ENCODE results near the gene ZNF236.

ZNF236 gene

DNA sequence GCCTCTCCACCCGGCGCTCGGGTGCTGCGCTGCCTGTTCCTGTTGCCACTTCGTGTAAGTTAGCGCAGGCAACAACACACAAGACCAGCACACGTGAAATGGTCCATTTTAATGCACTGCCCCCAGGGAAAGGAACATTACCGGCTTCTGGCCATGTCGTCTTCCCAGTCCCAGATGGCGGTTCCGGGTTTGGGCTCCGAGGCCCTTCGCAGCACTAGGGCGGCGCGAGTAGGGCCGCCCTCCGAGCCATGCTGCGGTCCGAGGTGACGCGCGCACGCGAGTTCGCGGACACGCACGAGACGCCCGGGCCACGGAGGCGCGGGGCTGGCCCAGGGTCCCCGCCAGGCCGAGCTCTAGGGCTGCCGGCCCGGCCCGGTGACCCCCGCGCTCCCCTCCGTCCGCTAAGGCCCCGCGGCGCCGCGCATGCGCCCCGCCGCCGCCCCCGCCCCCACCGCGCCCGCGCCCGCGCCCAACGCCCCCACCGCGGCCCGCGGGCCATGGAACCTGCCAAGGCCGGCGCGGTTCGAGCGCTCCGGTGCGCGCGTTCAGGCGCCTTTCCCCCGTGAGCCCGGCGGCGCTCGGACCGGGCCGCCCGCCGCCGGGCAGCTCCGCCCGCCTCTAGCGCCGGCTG lies 367 bp upstream of the ZNF236 start:
- peak; percentile 62 for DNase-seq

DNA sequence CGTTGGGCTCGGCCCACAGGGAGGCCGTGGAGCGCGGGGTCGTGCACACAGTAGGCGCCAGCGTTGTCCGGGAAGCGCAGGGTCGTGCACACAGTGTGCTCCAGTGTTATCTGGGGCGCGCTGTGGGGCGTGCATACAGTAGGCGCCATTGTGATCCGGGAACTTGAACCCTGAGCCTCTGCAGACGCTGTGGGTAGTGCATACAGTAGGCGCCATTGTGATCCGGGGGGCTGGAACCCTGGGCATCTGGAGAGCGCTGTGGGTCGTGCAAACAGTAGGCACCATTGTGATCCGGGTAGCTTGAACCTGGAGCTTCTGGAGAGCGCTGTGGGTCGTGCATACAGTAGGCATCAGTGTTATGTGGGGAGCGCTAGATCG lies 793 bp downstream of the ZNF236 start:
- DNase-seq, result no peak

DNA sequence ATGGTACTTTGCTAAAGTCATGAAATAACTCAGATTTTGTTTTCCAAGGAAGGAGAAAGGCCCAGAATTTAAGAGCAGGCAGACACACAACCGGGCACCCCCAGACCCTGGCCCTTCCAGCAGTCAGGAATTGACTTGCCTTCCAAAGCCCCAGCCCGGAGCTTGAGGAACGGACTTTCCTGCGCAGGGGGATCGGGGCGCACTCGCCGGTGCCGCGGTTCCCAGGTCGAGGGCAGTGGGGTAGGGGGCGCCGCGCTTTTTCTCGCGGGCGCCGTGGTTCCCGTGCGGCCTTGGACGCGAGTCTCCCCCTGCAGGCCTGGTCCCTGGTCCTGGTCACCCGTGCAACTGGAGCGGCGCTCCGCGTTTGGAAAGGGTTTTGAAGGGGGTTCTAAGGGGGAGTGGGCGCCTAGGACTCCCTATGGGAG lies 1.2 kb downstream of the ZNF236 start:
- DNase-seq, result no peak

DNA sequence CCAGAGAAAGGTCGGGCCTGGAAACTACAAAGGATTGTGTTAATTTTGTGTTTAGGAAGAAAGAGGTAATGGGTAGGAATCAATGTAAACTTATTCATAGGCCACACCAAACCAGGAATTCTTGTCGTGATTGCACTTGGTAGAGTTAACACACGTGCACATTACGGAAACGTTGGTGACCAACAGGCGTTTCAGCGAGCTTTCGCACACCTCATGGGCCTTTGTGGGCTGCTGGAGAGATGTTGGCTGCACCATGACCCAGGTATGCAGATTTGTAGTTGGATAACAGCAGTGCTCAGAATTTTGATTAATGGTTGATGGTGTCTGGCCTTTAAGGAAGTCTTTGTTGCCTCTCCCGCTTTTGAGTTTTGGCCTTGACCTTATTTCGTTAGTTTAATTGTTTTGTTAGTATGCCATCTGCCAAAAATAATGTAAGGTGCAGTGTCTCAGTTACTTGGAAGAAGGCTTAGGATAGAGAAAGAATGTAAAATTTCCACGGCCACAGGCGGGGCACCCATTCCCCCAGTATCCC lies 1.9 kb downstream of the ZNF236 start:
- DNase-seq, result no peak

DNA sequence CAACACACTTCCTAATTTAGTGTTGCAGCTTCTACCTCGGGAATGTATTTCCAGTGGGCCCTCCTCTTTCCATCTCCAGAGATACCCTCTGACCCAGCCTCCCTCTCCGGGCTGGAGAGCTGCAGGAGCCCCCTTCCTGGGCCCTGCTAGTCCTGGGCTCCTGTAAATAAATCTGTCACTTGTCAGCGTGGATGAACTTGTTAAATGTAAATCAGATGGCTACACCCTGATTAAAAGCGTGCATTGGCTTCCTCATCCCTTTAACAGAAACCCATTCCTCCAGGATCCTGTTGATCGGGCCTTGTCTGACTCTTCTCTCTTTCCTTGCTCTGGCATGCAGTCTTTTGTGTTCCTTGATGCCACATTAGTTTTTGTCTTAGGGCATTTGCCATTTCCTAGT lies 2.4 kb downstream of the ZNF236 start:
- DNase-seq, result no peak

DNA sequence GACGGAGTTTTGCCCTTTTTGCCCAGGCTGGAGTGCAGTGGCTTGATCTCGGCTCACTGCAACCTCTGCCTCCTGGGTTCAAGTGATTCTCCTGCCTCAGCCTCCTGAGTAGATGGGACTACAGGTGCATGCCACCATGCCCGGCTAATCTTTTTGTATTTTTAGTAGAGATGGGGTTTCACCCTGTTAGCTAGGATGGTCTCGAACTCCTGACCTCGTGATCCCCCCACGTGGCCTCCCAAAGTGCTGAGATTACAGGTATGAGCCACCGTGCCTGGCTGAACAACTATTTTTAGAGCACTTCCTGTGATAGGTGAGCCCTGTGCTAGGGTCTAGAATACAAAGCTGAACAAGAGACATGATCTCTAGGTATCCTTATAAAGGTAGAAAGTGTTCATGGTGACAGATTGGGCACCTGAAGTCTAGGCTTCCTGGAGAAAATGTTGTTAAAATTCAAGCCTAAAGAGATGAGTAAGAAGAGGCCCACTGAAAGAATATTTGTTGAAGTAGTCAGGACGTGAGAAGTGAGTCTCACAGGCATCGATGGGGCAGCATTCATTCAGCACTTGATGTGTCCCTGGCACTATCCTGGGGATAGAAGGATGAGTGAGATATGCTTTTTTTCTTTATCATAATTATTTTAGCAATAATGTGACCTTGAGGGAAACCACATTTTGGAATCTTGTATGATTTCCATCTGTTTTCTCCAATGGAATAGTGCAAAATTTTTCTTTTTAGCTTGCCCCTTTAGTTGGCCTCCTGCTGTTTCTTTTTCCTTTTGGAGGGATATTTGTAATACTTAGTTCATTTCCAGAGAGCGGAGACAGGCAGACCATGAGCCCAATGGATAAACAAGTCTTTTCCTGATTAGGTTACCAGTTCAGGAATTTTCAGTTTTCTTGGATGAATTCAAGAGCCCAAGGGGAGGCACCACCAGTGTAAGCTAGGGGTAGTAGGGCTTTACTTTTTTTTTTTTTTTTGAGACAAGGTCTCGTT lies 5.1 kb downstream of the ZNF236 start:
- no peak for DNase-seq

DNA sequence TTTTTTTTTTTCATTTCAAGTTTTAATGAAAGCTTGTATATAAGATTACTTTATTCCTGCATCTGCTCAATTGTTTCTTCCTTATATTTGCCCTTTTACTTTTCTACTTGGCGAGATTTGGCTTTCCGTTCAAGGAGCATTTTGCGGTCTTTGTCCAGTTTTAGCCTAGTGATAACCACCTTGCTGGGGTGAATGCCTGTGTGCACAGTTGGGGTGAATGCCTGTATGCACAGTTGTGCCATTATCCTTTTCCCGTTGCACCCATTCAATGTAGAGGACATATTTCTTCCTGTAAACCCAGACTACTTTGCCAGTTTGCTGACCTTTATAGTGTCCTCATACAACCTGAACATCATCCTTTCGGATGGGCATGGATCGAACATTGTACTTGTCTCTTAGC lies 12.0 kb downstream of the ZNF236 start:
- no peak for DNase-seq

DNA sequence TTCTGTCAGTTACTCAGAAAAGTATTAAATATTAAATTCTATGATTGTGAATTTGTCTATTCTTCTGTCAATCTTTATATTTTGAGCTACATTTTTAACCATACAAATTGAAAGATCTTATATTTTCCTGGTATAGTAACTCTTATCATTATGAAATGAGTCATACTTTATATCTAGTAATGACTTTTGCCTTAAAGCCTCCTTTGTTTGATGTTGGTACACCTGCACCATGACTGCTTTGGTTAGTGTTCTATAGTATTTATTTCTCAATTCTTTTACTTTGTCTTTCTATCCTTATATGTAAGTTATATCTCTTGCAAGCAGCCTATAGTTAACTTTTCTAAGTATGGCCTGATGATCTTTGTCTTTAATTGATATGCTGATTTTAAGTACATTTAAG lies 13.0 kb downstream of the ZNF236 start:
- no peak for DNase-seq

DNA sequence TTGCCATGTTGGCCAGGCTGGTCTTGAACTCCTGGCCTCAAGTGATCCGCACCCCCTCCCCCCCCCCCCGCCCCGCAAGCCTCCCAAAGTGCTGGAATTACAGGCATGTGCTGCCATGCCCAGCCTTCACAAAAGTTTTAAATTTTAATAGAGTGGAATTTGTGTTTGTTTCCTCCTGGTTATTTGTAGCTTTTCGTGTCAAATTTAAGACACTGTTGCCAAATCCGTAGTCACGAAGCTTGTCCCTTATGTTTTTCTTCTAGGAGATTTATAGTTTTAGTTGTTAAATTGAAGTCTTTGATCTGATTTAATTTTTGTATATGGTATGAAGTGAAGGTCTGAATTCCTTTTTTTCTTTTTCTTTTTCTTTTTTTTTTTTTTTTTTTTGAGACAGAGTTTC lies 14.7 kb downstream of the ZNF236 start:
- no peak for DNase-seq

DNA sequence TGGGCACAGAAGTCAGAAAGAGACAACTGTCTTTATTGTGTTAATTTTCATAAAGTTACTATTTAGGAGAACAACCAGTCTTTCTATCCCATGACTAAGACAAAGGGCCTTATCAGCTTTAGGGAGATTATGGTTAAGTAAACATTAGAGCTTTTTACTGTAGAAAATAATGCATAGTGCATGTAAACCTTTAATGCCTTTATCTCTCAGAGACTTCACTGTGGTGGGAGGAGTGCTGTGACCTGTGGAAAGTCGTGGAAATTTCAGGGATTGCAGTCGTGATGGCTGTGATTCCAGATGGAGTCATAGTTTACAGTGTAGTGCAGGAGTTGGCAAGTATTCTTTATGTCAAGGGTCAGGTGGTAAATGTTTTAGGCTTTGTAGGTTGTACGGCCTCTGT lies 15.8 kb downstream of the ZNF236 start:
- DNase-seq, result no peak

DNA sequence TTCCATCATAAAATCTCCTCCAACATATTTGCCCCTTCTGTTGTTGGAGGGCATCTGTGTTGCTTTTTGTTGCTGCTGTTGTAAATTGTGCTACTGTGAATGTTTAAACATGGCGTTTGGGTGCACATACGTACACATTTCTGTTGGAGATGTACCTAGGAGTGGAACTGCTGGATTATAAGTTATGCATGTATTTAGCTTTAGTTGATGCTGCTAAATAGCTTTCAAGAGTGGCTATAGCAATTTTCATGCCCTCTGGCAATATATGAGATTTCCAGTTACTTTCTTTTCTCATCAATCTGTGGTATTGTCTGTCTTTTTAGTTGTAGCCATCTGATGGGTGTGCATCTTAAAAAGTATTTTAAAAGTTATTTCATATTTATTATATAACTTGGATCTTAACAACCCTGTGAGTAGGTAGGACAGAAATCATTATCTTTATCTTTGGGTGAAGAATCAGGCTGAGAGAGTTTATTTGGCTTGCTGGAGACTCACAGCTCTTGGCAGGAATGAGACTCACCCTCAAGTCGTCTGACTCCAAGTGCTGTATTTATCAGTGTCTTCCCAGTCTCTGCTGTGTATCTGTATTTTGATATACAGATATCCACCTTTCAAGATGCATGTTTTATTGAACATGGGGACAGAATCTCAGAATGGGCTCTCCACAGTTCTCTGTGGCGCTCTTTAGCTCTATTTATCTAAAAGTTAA lies 16.9 kb downstream of the ZNF236 start:
- DNase-seq, result no peak

DNA sequence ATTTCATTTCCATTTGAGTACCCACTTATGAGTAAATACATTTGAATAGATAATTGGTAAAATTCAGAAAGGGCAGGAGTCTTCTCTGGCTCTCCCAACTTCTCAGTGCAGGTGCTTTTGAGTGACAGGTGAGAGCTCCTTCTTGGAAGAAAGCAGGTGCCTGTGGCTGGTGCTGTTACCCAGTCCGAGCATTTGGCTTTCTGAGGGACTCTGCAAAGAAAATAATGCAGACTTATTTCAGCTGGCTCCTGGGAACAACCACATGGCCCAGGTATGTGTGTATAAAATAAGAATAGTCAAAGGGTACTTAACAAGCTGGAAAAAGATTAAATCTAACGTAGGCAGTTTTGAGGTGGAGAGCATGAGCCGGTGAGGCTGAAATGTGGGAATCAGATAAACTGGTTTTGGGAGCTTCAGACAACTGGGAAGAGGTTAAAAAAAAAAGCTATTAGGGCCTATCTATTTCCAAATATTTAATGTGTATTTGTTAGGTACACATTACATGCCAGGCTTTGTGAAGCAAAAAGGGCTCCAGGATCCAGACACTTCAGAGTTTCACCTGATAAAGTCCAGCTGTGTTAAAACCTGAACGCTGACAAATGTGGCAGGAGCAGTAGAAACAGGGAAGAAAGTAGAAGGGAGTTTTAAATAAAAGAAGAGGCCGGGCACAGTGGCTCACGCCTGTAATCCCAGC lies 20.6 kb downstream of the ZNF236 start:
- DNase-seq, result no peak

DNA sequence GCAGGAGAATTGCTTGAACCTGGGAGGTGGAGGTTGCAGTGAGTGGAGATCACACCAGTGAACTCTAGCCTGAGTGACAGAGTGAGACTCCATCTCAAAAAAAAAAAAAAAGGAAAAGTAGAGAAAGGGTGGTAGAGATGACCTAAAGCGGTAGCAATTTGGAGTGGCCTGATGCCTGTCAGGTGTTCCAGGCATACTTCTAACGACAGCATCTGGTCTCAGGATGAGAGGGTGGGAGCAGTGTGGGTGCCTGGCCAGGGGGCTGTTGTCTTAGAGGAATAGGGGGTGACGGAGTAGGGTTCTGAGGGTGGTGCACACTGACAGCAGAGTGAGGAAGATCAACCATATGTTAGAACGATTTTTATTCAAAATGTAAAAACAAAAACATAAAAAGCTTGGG lies 21.8 kb downstream of the ZNF236 start:
- no peak for DNase-seq

DNA sequence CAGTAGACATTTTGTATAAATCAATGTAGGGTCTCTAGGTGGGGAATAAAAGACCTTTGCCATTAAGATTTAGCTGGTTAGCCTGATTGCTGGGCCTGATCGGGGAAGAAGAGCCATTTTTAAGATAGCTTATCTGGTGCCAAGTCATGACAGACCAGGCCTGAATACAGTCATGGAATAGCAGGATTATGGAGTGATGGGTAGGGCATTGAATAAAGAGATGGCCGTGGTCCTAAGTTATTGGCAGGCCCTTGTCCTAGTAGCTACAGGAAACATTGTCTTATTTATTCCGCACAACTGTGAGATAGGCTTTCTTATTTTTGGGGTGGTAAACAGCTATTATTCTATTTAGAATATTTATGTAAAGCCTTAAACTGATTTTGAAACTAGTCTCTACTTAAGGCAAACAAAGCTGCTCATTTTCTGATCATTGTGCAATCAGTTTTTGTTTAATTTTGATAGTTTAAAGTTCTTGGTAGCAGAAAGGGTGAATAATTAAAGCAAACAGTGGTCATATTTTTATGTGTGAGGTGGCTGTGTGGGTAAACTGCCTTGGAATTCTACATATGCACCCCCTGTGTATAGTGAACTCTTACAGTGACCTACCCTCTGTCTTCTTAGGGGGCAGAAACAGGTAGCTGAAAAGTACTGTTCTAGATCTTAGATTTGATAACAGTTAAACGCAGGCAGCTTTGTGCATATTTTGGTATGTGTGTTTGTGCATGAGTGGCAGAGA lies 22.6 kb downstream of the ZNF236 start:
- no peak for DNase-seq

DNA sequence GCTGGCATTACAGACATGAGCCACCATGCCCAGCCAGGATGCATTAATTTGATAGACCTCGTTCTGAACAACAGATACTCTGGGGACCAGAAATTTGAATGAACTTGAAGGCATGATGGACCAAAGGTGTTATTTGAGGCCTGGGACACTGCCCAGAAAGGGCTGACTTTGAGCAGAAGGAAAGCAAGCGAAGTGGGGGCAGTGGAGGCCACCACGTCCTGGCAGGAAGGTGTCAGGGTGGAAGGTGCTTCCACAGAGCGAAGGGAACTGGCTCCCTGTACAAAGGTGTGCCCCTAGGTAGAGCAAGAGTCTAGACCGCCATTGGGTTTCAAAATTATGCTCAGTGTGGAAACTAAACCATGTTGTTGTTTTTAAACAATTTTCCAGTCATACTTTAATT lies 23.9 kb downstream of the ZNF236 start:
- no peak for DNase-seq

DNA sequence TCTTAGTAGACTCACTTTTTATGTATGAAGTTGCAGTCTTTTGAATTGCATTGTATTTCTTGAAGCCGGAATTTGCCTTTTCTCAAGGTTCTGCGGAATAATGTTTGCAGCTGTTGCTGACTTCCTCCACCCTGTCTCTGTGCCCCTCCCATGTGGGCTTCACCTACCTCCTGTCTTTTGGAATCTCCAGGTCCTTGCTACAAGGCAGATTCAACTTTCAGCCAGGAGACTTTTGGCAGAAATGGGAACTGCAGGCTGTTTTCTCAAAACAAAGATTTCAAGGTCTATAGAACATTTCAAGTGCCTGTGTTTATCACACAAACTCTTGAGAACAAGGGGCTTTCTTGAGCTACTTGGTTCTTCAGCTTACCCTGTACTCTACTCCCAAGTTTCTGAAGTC lies 25.6 kb downstream of the ZNF236 start:
- DNase-seq, result no peak

DNA sequence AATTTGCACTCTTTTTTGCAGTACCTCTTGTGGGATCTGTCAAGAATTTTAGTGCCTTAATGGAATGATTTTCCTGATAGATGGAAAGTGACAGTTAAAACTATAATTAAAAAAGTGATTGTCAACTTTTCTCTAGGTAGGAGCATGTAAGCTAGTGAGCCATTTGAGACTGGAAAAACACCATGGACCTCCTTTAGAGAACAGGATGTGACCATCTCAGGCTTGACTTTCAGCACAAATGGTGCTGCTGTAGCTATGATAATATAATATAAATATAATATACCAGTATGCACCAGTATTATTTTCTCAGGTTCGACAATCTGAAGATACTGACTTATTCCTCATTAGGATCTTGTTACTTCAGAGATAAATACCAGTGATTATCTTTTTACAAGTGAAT lies 27.8 kb downstream of the ZNF236 start:
- DNase-seq, result no peak

DNA sequence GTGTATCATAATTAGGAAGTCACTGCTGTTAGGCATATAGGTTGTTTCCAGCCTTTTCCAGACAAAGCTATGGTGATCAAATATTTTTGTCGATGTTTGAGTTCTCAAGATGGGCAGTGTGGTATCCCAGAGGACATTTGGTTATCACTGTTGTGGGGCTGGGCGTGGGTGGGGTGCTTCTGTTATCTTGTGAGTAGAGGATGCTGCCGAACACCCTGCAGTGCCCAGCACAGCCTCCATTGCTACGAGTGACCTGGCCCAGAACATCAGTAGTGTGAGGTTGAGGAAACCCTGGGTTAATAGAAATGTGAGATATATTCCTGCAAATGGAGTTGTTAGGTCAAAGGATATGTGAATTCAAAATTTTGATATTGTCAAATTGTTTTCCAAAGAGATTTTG lies 33.2 kb downstream of the ZNF236 start:
- no peak for DNase-seq

DNA sequence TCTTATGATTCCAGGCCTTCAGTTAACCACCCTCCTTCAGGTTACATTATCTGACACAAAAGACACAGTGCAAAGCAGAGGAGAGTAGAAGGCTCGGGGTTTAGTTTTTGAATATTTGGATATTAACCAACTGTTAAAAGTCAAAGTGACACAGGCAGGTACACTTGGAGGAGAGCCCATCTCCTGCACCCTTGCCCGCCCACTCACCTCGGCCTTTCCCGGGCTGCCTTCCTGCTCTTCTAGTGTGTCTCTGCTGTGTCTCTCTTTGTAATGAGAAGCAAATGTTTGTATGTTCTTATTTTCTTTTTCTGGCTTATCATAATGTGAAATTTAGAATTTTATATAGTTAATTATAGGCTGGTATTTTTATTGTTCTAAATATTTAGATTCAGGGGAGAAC lies 35.1 kb downstream of the ZNF236 start:
- no peak for DNase-seq

DNA sequence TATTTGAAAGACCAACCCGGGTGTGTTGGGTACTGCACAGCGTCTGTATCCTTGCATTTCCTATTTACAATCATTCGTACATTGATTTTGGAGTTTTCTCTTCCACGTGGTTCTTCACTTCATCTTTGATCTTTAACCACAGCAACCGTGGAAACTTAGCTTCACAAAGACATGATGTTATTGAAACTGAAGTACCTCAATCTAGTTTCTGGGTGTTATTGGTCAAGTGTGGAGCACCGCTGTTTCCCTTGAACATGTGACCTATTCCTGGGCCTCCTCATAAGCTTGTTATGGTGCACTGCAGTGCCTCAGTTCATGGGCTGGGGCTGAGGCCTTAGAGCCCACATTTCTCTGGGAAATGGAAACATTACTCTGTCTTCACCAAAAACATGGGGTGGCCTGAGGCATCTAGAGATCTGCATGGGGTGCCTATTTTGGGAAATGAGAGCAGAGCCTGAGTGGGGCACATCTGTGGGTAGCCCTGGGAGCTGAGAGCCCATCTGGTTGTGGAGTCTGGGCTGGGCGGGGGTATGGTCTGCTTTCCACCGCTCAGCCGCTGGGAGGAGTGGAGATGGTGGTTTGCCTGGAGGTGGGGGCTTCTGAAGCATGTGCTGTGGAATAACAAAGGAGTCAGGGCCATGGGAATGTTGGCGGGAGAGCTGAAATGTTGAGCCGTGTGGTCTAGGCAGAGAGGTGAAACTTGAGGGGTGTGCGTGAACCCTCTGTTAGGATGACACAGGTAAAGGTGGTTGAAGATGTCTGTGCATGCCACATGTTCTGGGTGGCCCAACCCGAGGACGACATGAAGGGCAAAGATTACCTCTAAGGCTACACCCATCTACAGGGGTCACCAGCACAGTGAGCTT lies 37.4 kb downstream of the ZNF236 start:
- no peak for DNase-seq

DNA sequence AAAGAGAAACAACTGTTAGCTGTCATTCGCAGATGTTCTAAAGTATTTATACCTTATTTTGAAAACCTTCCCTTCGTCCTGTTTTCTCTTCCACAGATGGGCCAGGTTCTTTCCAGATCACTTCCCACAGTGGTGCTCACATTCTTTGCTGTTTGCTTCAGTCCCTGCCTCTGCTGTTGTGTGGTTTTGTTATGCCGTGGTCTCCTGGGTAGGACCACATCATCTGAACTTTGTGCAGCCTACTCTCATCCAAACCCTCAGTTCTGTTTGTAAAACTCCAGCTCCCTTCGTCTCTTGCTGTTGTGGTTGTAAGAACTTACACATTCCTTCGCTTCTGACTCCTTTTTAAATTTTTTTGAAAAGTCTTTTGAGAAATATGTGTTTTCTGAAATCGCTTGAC lies 38.1 kb downstream of the ZNF236 start:
- DNase-seq, result no peak
